Measurements from ENCODE around the gene ZFP36L2.
A peak's percentile ranks its signal among the peaks of the same experiment; 100 is the strongest.

Gene ZFP36L2

DNA sequence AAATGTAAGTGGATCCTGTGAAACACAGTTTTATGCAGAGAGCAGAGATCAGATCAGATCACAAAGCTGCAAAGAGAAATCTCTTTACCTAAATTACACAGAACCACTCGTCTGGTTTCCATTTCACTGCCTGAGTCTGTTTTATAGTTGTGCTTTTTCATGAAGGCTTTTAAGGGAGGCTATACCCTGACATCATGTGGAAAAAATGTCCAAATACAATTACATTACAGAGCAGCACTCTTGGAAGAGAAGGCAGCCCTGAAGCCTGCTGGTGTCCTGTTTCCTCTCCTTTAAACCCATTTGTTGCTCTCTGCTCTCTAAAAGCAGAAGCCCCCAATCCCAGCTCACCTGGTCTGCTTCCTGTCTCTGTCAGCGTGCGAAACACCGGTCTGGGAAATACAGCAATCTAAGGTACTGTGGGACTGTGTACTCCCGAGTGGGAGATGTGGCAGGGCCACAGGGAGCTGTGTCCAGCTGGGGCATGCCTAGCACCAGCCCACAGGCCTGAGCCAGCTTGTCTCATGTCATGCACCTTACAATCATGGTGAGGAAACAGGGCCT lies 24.8 kb upstream of the ZFP36L2 start:
- Histone ChIP-seq H3K4me2 (ENCODE audit: low read length) (no peak overlapping the region), H3K9me3 (ENCODE audit: control insufficient read depth, low read length) (no peaks in the 10 kb centered on the region), H2AFZ (peak overlapping the region; percentile 16), H3K9ac (no peak overlapping the region), H3K79me2 (no peaks in the 10 kb centered on the region), H3K27me3 (ENCODE audit: control insufficient read depth, insufficient read depth, low read length) (no peaks in the 10 kb centered on the region), H3K36me3 (ENCODE audit: control insufficient read depth, insufficient read depth, low read length) (no peaks in the 10 kb centered on the region), H3K27ac (peak overlapping the region; percentile 25), H3K4me3 (ENCODE audit: low read depth, low read length) (no peak overlapping the region), H3K4me1 (peaks cover 2% of the 10 kb centered on the region)
- TF ChIP-seq, protein P1, sequence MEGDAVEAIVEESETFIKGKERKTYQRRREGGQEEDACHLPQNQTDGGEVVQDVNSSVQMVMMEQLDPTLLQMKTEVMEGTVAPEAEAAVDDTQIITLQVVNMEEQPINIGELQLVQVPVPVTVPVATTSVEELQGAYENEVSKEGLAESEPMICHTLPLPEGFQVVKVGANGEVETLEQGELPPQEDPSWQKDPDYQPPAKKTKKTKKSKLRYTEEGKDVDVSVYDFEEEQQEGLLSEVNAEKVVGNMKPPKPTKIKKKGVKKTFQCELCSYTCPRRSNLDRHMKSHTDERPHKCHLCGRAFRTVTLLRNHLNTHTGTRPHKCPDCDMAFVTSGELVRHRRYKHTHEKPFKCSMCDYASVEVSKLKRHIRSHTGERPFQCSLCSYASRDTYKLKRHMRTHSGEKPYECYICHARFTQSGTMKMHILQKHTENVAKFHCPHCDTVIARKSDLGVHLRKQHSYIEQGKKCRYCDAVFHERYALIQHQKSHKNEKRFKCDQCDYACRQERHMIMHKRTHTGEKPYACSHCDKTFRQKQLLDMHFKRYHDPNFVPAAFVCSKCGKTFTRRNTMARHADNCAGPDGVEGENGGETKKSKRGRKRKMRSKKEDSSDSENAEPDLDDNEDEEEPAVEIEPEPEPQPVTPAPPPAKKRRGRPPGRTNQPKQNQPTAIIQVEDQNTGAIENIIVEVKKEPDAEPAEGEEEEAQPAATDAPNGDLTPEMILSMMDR (IDR thresholded peaks at IDR 0.05), result no peak

DNA sequence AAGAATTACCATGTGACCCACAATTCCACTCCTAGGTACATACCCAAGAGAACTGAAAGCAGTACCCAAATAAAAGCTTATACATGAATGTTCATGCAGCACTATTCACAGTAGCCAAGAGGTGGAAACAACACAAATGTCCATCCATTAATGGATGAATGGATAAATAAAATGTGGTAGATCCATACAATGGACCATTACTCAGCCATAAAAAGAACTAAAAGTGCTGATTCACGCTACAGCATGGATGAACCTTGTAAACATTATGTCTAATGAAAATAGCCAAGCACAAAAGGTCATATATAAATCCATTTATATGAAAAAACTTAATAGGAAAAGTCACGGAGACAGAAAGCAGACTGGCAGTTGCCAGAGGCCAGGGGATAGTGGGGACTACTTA lies 23.6 kb upstream of the ZFP36L2 start:
- H3K79me2 ChIP-seq, result no peaks in the 10 kb centered on the region
- H3K27me3 ChIP-seq (ENCODE audit: control insufficient read depth, insufficient read depth, low read length), result no peaks in the 10 kb centered on the region
- TF ChIP-seq, protein P1 (IDR thresholded peaks at IDR 0.05), result no peak
- H3K9ac ChIP-seq, result no peak overlapping the region
- H3K9me3 ChIP-seq (ENCODE audit: control insufficient read depth, low read length), result no peaks in the 10 kb centered on the region
- no peak overlapping the region for H3K4me2 ChIP-seq (ENCODE audit: low read length)
- peaks cover 2% of the 10 kb centered on the region for H3K4me1 ChIP-seq
- H2AFZ ChIP-seq, result no peak overlapping the region
- no peaks in the 10 kb centered on the region for H3K36me3 ChIP-seq (ENCODE audit: control insufficient read depth, insufficient read depth, low read length)
- H3K4me3 ChIP-seq (ENCODE audit: low read depth, low read length), result no peak overlapping the region
- no peak overlapping the region for H3K27ac ChIP-seq

DNA sequence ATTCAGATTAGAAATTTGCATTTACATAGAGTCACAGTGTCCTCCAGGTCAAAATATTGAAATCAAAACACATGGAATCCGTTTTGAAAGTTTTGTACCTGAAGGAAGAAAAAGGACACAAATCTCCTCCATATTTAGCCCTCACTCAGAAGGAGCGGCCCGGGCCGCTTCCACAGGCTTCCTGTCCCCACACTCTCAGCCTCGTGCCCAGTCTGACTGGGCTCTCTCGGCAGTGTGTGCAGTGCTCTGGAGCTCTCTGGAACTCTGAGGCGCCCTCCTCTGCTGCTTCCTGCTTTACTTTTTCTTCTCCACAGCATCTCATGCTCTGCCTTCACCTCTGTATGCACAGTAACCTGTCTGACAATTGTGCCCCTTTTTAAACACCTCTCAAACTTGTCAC lies 22.2 kb upstream of the ZFP36L2 start:
- Histone ChIP-seq H3K79me2 (no peaks in the 10 kb centered on the region), H3K27ac (no peak overlapping the region), H3K9me3 (ENCODE audit: control insufficient read depth, low read length) (no peaks in the 10 kb centered on the region), H2AFZ (no peak overlapping the region), H3K36me3 (ENCODE audit: control insufficient read depth, insufficient read depth, low read length) (no peaks in the 10 kb centered on the region), H3K4me1 (peaks cover 2% of the 10 kb centered on the region), H3K4me2 (ENCODE audit: low read length) (no peak overlapping the region), H3K4me3 (ENCODE audit: low read depth, low read length) (no peak overlapping the region), H3K9ac (no peak overlapping the region), H3K27me3 (ENCODE audit: control insufficient read depth, insufficient read depth, low read length) (no peaks in the 10 kb centered on the region)
- TF ChIP-seq, protein P1 (IDR thresholded peaks at IDR 0.05), result no peak

DNA sequence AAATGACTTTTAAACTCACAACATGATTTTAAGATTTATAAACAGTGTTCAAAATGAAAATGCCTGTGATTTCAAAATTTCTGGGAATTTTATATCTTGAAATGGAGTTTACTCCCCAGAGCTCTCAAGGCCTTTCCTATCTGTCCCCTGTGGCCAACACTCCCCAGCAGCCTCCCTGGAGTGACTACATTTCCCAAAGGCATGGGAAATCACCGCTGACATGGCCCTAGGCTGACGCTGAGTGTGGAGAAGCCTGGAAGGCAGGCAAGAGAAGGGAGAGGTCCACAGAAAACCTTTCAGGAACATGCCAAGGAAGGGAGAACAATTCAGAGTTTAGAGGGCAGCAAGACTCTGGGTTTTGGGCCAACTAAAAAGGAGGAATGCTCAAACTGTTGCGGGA lies 20.2 kb upstream of the ZFP36L2 start:
- TF ChIP-seq, protein P1 (IDR thresholded peaks at IDR 0.05), result no peak
- Histone ChIP-seq H3K79me2 (no peaks in the 10 kb centered on the region), H3K9ac (no peak overlapping the region), H3K4me3 (ENCODE audit: low read depth, low read length) (no peak overlapping the region), H3K27ac (no peak overlapping the region), H2AFZ (no peak overlapping the region), H3K9me3 (ENCODE audit: control insufficient read depth, low read length) (no peaks in the 10 kb centered on the region), H3K4me2 (ENCODE audit: low read length) (no peak overlapping the region), H3K27me3 (ENCODE audit: control insufficient read depth, insufficient read depth, low read length) (no peaks in the 10 kb centered on the region), H3K4me1 (peaks cover 2% of the 10 kb centered on the region), H3K36me3 (ENCODE audit: control insufficient read depth, insufficient read depth, low read length) (no peaks in the 10 kb centered on the region)

DNA sequence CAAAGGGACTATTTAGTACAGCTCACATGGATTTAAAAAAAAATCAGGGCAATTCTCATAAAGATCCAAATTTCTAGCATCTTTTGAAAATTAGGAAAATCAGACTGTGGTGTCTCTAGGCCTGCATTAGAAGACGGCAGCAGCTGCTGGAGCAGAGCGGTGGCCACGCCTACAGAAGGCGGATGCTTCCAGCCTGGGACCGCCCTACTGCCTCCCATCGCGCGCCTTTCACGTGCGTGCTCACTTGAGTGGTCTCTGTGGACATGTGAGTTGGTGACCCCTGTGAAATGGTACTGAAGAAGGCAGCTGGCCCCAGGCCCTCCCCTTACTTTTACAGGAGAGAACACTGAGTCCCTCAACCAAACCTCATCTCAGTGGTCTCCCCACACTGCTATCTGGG lies 15.2 kb upstream of the ZFP36L2 start:
- H3K9ac ChIP-seq, result no peak overlapping the region
- H3K4me3 ChIP-seq (ENCODE audit: low read depth, low read length), result no peak overlapping the region
- H2AFZ ChIP-seq, result no peak overlapping the region
- no peaks in the 10 kb centered on the region for H3K4me1 ChIP-seq
- no peaks in the 10 kb centered on the region for H3K27me3 ChIP-seq (ENCODE audit: control insufficient read depth, insufficient read depth, low read length)
- no peaks in the 10 kb centered on the region for H3K79me2 ChIP-seq
- TF ChIP-seq, protein P1 (IDR thresholded peaks at IDR 0.05), result no peak
- no peak overlapping the region for H3K4me2 ChIP-seq (ENCODE audit: low read length)
- H3K9me3 ChIP-seq (ENCODE audit: control insufficient read depth, low read length), result no peaks in the 10 kb centered on the region
- no peaks in the 10 kb centered on the region for H3K36me3 ChIP-seq (ENCODE audit: control insufficient read depth, insufficient read depth, low read length)
- H3K27ac ChIP-seq, result no peak overlapping the region

Measured in parathyroid adenoma (tissue), 2 donors.